ENCODE measurements around the gene APAF1. TPM values are rescaled to one million over a fixed set of nuclear protein-coding genes. Genes with fewer than 3 reads are reported as not detected.

The APAF1 gene
- total RNA-seq, 1 experiment from 2014 or later, result 24.2 TPM

- Histone ChIP-seq H3K9me3 (no peaks in the 10 kb centered on the region), H3K36me3 (peaks cover 30% of the 10 kb centered on the region), H3K27me3 (no peaks in the 10 kb centered on the region), H3K4me3 (peak overlapping the region; percentile 76)
- no peak for DNase-seq
Observed at GRCh38 chr12:98646294-98647090, 1.4 kb downstream of the APAF1 start.

GRCh38 chr12:98651328-98651727 lies 6.2 kb downstream of the APAF1 start:
- peaks cover 32% of the 10 kb centered on the region for H3K36me3 ChIP-seq
- DNase-seq, result no peak
- no peaks in the 10 kb centered on the region for H3K9me3 ChIP-seq
- H3K4me3 ChIP-seq, result no peak overlapping the region
- no peaks in the 10 kb centered on the region for H3K27me3 ChIP-seq

- Histone ChIP-seq H3K4me3 (no peak overlapping the region), H3K9me3 (no peaks in the 10 kb centered on the region), H3K36me3 (peaks cover 36% of the 10 kb centered on the region), H3K27me3 (no peaks in the 10 kb centered on the region)
- DNase-seq, result no peak
Observed at GRCh38 chr12:98653866-98654493, 8.9 kb downstream of the APAF1 start.

GRCh38 chr12:98656289-98657101 lies 11.4 kb downstream of the APAF1 start:
- no peaks in the 10 kb centered on the region for H3K9me3 ChIP-seq
- DNase-seq, result no peak
- H3K36me3 ChIP-seq, result peaks cover 29% of the 10 kb centered on the region
- H3K4me3 ChIP-seq, result no peak overlapping the region
- H3K27me3 ChIP-seq, result no peaks in the 10 kb centered on the region

GRCh38 chr12:98660521-98660920 lies 15.4 kb downstream of the APAF1 start:
- H3K9me3 ChIP-seq, result no peaks in the 10 kb centered on the region
- H3K4me3 ChIP-seq, result no peak overlapping the region
- H3K36me3 ChIP-seq, result peaks cover 37% of the 10 kb centered on the region
- no peaks in the 10 kb centered on the region for H3K27me3 ChIP-seq
- DNase-seq, result no peak

GRCh38 chr12:98669751-98670150 lies 24.7 kb downstream of the APAF1 start:
- peaks cover 25% of the 10 kb centered on the region for H3K36me3 ChIP-seq
- H3K4me3 ChIP-seq, result no peak overlapping the region
- no peaks in the 10 kb centered on the region for H3K27me3 ChIP-seq
- DNase-seq, result no peak
- no peaks in the 10 kb centered on the region for H3K9me3 ChIP-seq

- Histone ChIP-seq H3K36me3 (peaks cover 27% of the 10 kb centered on the region), H3K27me3 (no peaks in the 10 kb centered on the region), H3K4me3 (no peak overlapping the region), H3K9me3 (no peaks in the 10 kb centered on the region)
- no peak for DNase-seq
Observed at GRCh38 chr12:98671459-98671858, 26.4 kb downstream of the APAF1 start.

GRCh38 chr12:98674841-98675240 lies 29.8 kb downstream of the APAF1 start:
- no peaks in the 10 kb centered on the region for H3K9me3 ChIP-seq
- peaks cover 25% of the 10 kb centered on the region for H3K36me3 ChIP-seq
- H3K4me3 ChIP-seq, result no peak overlapping the region
- DNase-seq, result no peak
- H3K27me3 ChIP-seq, result no peaks in the 10 kb centered on the region

- no peak for DNase-seq
- Histone ChIP-seq H3K36me3 (peaks cover 40% of the 10 kb centered on the region), H3K9me3 (no peaks in the 10 kb centered on the region), H3K27me3 (no peaks in the 10 kb centered on the region), H3K4me3 (no peak overlapping the region)
Observed at GRCh38 chr12:98678236-98678945, 33.3 kb downstream of the APAF1 start.

- DNase-seq, result no peak
- no peak overlapping the region for H3K4me3 ChIP-seq
- no peaks in the 10 kb centered on the region for H3K9me3 ChIP-seq
- H3K36me3 ChIP-seq, result peaks cover 42% of the 10 kb centered on the region
- H3K27me3 ChIP-seq, result no peaks in the 10 kb centered on the region
Observed at GRCh38 chr12:98678946-98679610, 34.0 kb downstream of the APAF1 start.

GRCh38 chr12:98679611-98680005 lies 34.5 kb downstream of the APAF1 start:
- DNase-seq, result no peak
- Histone ChIP-seq H3K4me3 (no peak overlapping the region), H3K36me3 (peaks cover 44% of the 10 kb centered on the region), H3K27me3 (no peaks in the 10 kb centered on the region), H3K9me3 (no peaks in the 10 kb centered on the region)

- Histone ChIP-seq H3K4me3 (no peak overlapping the region), H3K36me3 (peaks cover 57% of the 10 kb centered on the region), H3K9me3 (no peaks in the 10 kb centered on the region), H3K27me3 (no peaks in the 10 kb centered on the region)
- DNase-seq, result no peak
Observed at GRCh38 chr12:98684199-98684598, 39.1 kb downstream of the APAF1 start.

- Histone ChIP-seq H3K4me3 (no peak overlapping the region), H3K27me3 (no peaks in the 10 kb centered on the region), H3K36me3 (peaks cover 53% of the 10 kb centered on the region), H3K9me3 (no peaks in the 10 kb centered on the region)
- DNase-seq, result no peak
Observed at GRCh38 chr12:98686603-98687002, 41.5 kb downstream of the APAF1 start.

- DNase-seq, result no peak
- Histone ChIP-seq H3K27me3 (no peaks in the 10 kb centered on the region), H3K36me3 (peaks cover 26% of the 10 kb centered on the region), H3K4me3 (no peak overlapping the region), H3K9me3 (no peaks in the 10 kb centered on the region)
Observed at GRCh38 chr12:98691351-98691750, 46.3 kb downstream of the APAF1 start.

GRCh38 chr12:98696036-98696646 lies 51.1 kb downstream of the APAF1 start:
- H3K9me3 ChIP-seq, result no peaks in the 10 kb centered on the region
- no peak overlapping the region for H3K4me3 ChIP-seq
- H3K27me3 ChIP-seq, result no peaks in the 10 kb centered on the region
- peaks cover 20% of the 10 kb centered on the region for H3K36me3 ChIP-seq
- no peak for DNase-seq

- no peaks in the 10 kb centered on the region for H3K9me3 ChIP-seq
- H3K4me3 ChIP-seq, result no peak overlapping the region
- H3K36me3 ChIP-seq, result peaks cover 20% of the 10 kb centered on the region
- no peak for DNase-seq
- no peaks in the 10 kb centered on the region for H3K27me3 ChIP-seq
Observed at GRCh38 chr12:98697209-98697608, 52.1 kb downstream of the APAF1 start.

Data from MG63 (cell line).